ENCODE results near the gene ANO2.

GRCh38 chr12:5875851-5876250 is 69.2 kb downstream of the ANO2 start:
- TF ChIP-seq POLR2A (IDR thresholded peaks at IDR 0.05; ENCODE audit: low read depth, low read length) (no peak), CTCF (IDR thresholded peaks at IDR 0.05; ENCODE audit: extremely low read depth in 1 of 2, insufficient read depth in 1 of 2, low read depth in 1 of 2, low read length in 2 of 2) (no peak), EZH2 (IDR thresholded peaks at IDR 0.05; ENCODE audit: borderline replicate concordance, low read depth, low read length, severe bottlenecking) (no peak), POLR2AphosphoS5 (IDR thresholded peaks at IDR 0.05; ENCODE audit: insufficient read depth, low read depth, low read length) (no peak), MYC (IDR thresholded peaks at IDR 0.05; ENCODE audit: low read depth, low read length) (no peak), FOS (IDR thresholded peaks at IDR 0.05; ENCODE audit: borderline replicate concordance, insufficient read depth, low read length) (no peak), JUN (IDR thresholded peaks at IDR 0.05; ENCODE audit: borderline replicate concordance, insufficient read depth, insufficient read length, low read depth) (no peak), GATA2 (IDR thresholded peaks at IDR 0.05; ENCODE audit: insufficient read depth, insufficient read length, low read depth, low read length) (no peak)
- TF ChIP-seq, protein P1, sequence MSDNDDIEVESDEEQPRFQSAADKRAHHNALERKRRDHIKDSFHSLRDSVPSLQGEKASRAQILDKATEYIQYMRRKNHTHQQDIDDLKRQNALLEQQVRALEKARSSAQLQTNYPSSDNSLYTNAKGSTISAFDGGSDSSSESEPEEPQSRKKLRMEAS (IDR thresholded peaks at IDR 0.05; ENCODE audit: insufficient read depth, insufficient read length) = no peak
